ENCODE measurements around the gene GFAP. TPM values are rescaled to one million over a fixed set of nuclear protein-coding genes. Genes with fewer than 3 reads are reported as not detected.
A peak's percentile ranks its signal among the peaks of the same experiment; 100 is the strongest.

The GFAP gene
- total RNA-seq, 1 experiment from 2014 or later: 1.6 TPM

DNA sequence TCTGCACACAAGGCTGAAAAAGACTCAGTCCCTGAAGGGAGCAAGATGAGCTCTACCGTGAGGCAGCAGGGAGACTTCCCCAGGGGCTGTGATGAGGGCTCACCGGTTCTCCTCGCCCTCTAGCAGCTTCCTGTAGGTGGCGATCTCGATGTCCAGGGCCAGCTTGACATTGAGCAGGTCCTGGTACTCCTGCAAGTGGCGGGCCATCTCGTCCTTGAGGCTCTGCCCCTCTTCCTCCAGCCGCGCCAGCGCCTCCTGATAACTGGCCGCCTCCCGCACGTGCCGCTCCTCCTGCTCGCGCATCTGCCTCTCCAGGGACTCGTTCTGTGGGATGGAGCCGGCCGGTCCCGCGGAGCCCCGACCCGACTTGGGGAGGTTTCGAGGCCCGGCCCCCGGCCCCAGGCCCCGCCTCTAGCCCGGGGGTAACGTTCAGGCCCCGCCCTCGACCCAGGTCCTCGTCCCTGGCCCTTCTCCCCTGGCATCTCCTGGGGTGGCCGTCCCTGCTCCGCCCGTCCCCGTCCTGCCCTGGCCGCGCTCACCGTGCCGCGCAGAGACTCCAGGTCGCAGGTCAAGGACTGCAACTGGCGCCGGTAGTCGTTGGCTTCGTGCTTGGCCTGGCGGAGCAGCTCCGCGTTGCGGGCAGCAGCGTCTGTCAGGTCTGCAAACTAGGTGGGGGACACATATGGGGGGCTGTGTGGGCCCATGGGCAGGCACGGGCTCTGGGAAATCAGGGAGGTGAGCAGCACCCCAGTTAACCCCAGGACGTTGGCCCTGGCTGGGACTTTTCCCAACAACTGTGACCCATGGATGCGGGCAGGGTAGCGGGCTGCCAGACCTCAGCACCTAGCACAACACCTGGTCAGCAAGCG lies 3.9 kb downstream of the GFAP start (continued):
- TF ChIP-seq ZNF121 (CRISPR knock-in tag; IDR thresholded peaks at IDR 0.05) (peak; percentile 73), NFE2L1 (CRISPR knock-in tag; IDR thresholded peaks at IDR 0.05) (no peak), ZNF317 (CRISPR knock-in tag; IDR thresholded peaks at IDR 0.05; ENCODE audit: borderline replicate concordance, low read depth) (no peak), GRHL2 (CRISPR knock-in tag; IDR thresholded peaks at IDR 0.05; ENCODE audit: insufficient replicate concordance, severe bottlenecking) (no peak), NR3C1 (CRISPR knock-in tag; conservative IDR thresholded peaks at IDR 0.05; ENCODE audit: low read depth) (no peak), ZBTB21 (CRISPR knock-in tag; IDR thresholded peaks at IDR 0.05; ENCODE audit: borderline replicate concordance) (no peak), RELA (CRISPR knock-in tag; IDR thresholded peaks at IDR 0.05; ENCODE audit: borderline replicate concordance) (no peak)
- TF ChIP-seq, protein P1, sequence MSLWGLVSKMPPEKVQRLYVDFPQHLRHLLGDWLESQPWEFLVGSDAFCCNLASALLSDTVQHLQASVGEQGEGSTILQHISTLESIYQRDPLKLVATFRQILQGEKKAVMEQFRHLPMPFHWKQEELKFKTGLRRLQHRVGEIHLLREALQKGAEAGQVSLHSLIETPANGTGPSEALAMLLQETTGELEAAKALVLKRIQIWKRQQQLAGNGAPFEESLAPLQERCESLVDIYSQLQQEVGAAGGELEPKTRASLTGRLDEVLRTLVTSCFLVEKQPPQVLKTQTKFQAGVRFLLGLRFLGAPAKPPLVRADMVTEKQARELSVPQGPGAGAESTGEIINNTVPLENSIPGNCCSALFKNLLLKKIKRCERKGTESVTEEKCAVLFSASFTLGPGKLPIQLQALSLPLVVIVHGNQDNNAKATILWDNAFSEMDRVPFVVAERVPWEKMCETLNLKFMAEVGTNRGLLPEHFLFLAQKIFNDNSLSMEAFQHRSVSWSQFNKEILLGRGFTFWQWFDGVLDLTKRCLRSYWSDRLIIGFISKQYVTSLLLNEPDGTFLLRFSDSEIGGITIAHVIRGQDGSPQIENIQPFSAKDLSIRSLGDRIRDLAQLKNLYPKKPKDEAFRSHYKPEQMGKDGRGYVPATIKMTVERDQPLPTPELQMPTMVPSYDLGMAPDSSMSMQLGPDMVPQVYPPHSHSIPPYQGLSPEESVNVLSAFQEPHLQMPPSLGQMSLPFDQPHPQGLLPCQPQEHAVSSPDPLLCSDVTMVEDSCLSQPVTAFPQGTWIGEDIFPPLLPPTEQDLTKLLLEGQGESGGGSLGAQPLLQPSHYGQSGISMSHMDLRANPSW (CRISPR knock-in tag; conservative IDR thresholded peaks at IDR 0.05; ENCODE audit: low read depth): no peak
- TF ChIP-seq, protein P2, sequence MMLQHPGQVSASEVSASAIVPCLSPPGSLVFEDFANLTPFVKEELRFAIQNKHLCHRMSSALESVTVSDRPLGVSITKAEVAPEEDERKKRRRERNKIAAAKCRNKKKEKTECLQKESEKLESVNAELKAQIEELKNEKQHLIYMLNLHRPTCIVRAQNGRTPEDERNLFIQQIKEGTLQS (CRISPR knock-in tag; conservative IDR thresholded peaks at IDR 0.05): no peak
- TF ChIP-seq, protein P3, sequence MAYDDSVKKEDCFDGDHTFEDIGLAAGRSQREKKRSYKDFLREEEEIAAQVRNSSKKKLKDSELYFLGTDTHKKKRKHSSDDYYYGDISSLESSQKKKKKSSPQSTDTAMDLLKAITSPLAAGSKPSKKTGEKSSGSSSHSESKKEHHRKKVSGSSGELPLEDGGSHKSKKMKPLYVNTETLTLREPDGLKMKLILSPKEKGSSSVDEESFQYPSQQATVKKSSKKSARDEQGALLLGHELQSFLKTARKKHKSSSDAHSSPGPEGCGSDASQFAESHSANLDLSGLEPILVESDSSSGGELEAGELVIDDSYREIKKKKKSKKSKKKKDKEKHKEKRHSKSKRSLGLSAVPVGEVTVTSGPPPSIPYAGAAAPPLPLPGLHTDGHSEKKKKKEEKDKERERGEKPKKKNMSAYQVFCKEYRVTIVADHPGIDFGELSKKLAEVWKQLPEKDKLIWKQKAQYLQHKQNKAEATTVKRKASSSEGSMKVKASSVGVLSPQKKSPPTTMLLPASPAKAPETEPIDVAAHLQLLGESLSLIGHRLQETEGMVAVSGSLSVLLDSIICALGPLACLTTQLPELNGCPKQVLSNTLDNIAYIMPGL (CRISPR knock-in tag; IDR thresholded peaks at IDR 0.05): peak; percentile 80; the same call in 1 of the 2 replicates
- TF ChIP-seq, protein P4, sequence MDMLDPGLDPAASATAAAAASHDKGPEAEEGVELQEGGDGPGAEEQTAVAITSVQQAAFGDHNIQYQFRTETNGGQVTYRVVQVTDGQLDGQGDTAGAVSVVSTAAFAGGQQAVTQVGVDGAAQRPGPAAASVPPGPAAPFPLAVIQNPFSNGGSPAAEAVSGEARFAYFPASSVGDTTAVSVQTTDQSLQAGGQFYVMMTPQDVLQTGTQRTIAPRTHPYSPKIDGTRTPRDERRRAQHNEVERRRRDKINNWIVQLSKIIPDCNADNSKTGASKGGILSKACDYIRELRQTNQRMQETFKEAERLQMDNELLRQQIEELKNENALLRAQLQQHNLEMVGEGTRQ (CRISPR knock-in tag; IDR thresholded peaks at IDR 0.05): no peak; the same call in 1 of the 2 replicates
- TF ChIP-seq, protein P5, sequence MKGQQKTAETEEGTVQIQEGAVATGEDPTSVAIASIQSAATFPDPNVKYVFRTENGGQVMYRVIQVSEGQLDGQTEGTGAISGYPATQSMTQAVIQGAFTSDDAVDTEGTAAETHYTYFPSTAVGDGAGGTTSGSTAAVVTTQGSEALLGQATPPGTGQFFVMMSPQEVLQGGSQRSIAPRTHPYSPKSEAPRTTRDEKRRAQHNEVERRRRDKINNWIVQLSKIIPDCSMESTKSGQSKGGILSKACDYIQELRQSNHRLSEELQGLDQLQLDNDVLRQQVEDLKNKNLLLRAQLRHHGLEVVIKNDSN (CRISPR knock-in tag; IDR thresholded peaks at IDR 0.05): peak; percentile 66

DNA sequence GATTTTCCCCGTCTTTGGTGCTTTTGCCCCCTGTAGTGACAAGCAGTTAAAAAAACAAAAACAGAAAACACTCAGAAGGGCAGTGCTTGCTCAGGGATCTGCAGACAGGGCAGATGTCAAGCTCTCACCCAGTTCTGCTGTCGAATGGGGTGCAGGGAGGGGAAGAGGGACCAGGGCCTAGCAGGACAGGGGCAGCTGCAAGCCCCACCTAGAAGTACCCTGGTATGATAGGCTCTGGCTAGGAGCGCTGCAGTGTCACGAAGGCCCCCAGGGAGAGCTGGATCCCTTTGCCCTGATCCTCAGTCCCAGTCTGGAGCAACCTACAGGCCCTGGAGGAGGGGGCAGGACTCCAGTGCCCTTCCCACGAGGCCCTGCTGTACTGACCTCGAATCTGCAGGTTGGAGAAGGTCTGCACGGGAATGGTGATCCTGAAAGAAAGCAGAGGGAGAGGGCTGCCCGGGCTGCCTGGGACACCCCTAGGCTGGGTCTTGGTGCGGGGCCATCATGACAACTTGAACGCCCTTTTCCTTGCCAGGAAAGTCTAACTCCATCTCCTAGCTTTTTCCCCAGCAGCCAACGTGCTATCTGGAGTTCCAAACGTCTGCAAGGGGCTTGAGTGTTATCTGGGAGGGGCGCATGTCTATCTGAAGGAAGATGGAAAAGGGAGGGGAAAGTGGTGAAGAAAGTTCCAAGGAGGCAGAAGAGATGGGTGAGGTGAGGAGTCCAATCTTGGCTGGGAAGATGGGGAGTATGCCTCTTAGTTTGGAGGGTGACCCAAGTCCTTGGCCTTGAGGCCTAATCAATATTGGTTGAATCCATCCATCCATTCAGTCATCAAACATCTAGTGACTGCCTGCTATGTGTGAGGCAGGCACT lies 4.8 kb downstream of the GFAP start:
- TF ChIP-seq NR2C2 (CRISPR knock-in tag; IDR thresholded peaks at IDR 0.05) (0 out of 2 replicates have a peak, but pooled peaks have one; percentile 22), RORB (CRISPR knock-in tag; IDR thresholded peaks at IDR 0.05) (no peak)
- no peak overlapping the region for H3K27ac Mint-ChIP-seq
- H3K9me3 Mint-ChIP-seq: no peaks in the 10 kb centered on the region
- H3K4me1 Mint-ChIP-seq: peaks cover 10% of the 10 kb centered on the region
- no peak for ATAC-seq
- H3K4me3 Mint-ChIP-seq: peak overlapping the region; percentile 66
- H3K36me3 Mint-ChIP-seq: no peaks in the 10 kb centered on the region
- CTCF ChIA-PET: interaction anchor here (0.5 to 5.2 kb wide), 50 partner anchors 8 to 535 kb away, joined by 3 to 89 read pairs (median 4); partner anchors contain the start of genes ACBD4, C1QL1 and EFTUD2
- no peak for DNase-seq (ENCODE audit: low spot score)
- H3K27me3 Mint-ChIP-seq (ENCODE audit: low read depth): peaks cover 41% of the 10 kb centered on the region
- POLR2A ChIA-PET: interaction anchor here (0.5 to 1.1 kb wide), 3 partner anchors 10 to 73 kb away, joined by 3 to 5 read pairs (median 3); partner anchors contain the start of gene EFTUD2
